Parathyroid adenoma (tissue), 2 donors: ENCODE data around the gene KRT1.

Experiments
- H2AFZ ChIP-seq: fragments of 300-600 bp; sonication (generic); one replicate; pipeline ENCODE4 v1.7.0; 2017; ENCODE audit warnings: antibody characterized with exemption, mild to moderate bottlenecking
- H3K27ac ChIP-seq: fragments of 300-600 bp; sonication (generic); one replicate; pipeline ENCODE4 v1.7.0; 2017
- H3K27me3 ChIP-seq: fragments of 300-600 bp; sonication (generic); one replicate; pipeline ENCODE4 v1.7.0; 2017; ENCODE audit warnings: low read length; ENCODE audit not compliant: control insufficient read depth, insufficient read depth
- H3K36me3 ChIP-seq: fragments of 300-600 bp; sonication (generic); one replicate; pipeline ENCODE4 v1.7.0; 2017; ENCODE audit warnings: low read length; ENCODE audit not compliant: control insufficient read depth, insufficient read depth
- H3K4me1 ChIP-seq: fragments of 300-600 bp; sonication (generic); one replicate; pipeline ENCODE4 v1.7.0; 2017; ENCODE audit warnings: control low read depth
- H3K4me2 ChIP-seq: fragments of 300-600 bp; sonication (generic); one replicate; pipeline ENCODE4 v1.7.0; 2017; ENCODE audit warnings: low read length
- H3K4me3 ChIP-seq: fragments of 300-600 bp; sonication (generic); one replicate; pipeline ENCODE4 v1.7.0; 2017; ENCODE audit warnings: low read depth, low read length
- H3K79me2 ChIP-seq: fragments of 300-600 bp; sonication (generic); one replicate; pipeline ENCODE4 v1.7.0; 2017; ENCODE audit warnings: control low read depth
- H3K9ac ChIP-seq: fragments of 300-600 bp; sonication (generic); one replicate; pipeline ENCODE4 v1.7.0; 2017; ENCODE audit warnings: mild to moderate bottlenecking
- H3K9me3 ChIP-seq: fragments of 300-600 bp; sonication (generic); one replicate; pipeline ENCODE4 v1.7.0; 2017; ENCODE audit warnings: low read length; ENCODE audit not compliant: control insufficient read depth
- CTCF ChIP-seq: fragments of 300-600 bp; sonication (generic); IDR thresholded peaks from one replicate; pipeline ENCODE4 v1.7.0; 2017; ENCODE audit warnings: antibody characterized with exemption, mild to moderate bottlenecking
- donor health status: primary hyperparathyroidism.

Gene KRT1

GRCh38 chr12:52655720-52656124 lies 24.5 kb downstream of the KRT1 start:
- TF ChIP-seq CTCF, result no peak
- no peak overlapping the region for H3K9ac ChIP-seq
- H2AFZ ChIP-seq, result no peak overlapping the region
- H3K9me3 ChIP-seq, result no peaks in the 10 kb centered on the region
- no peak overlapping the region for H3K4me2 ChIP-seq
- H3K4me1 ChIP-seq, result no peaks in the 10 kb centered on the region
- H3K36me3 ChIP-seq, result no peaks in the 10 kb centered on the region
- H3K27ac ChIP-seq, result no peak overlapping the region
- no peaks in the 10 kb centered on the region for H3K79me2 ChIP-seq
- H3K27me3 ChIP-seq, result no peaks in the 10 kb centered on the region
- H3K4me3 ChIP-seq, result no peak overlapping the region

- Histone ChIP-seq H2AFZ (no peak overlapping the region), H3K4me1 (no peaks in the 10 kb centered on the region), H3K27me3 (no peaks in the 10 kb centered on the region), H3K27ac (no peak overlapping the region), H3K36me3 (no peaks in the 10 kb centered on the region), H3K9ac (no peak overlapping the region), H3K4me2 (no peak overlapping the region), H3K79me2 (no peaks in the 10 kb centered on the region), H3K9me3 (no peaks in the 10 kb centered on the region), H3K4me3 (no peak overlapping the region)
- TF ChIP-seq CTCF, result no peak
Measured at GRCh38 chr12:52655251-52655650, 25.0 kb downstream of the KRT1 start.

GRCh38 chr12:52651726-52652261 lies 28.4 kb downstream of the KRT1 start, which contains the start of gene KRT2:
TSS of gene KRT2 (minus strand) at chr12:52652211. CDS start at chr12:52652142, 69 bp downstream.
- H3K27me3 ChIP-seq, result no peaks in the 10 kb centered on the region

GRCh38 chr12:52650520-52651081 lies 29.6 kb downstream of the KRT1 start:
- H3K79me2 ChIP-seq, result no peaks in the 10 kb centered on the region
- no peaks in the 10 kb centered on the region for H3K27me3 ChIP-seq
- H3K27ac ChIP-seq, result no peak overlapping the region
- H3K4me1 ChIP-seq, result no peaks in the 10 kb centered on the region
- H3K4me3 ChIP-seq, result no peak overlapping the region
- TF ChIP-seq CTCF, result no peak
- no peaks in the 10 kb centered on the region for H3K36me3 ChIP-seq
- H2AFZ ChIP-seq, result no peak overlapping the region
- no peak overlapping the region for H3K9ac ChIP-seq
- no peaks in the 10 kb centered on the region for H3K9me3 ChIP-seq
- no peak overlapping the region for H3K4me2 ChIP-seq

More at GRCh38 chr12:52651726-52652261, 28.4 kb downstream of the KRT1 start, which contains the start of gene KRT2:
- H2AFZ ChIP-seq, result no peak within 1 kb of the TSS
- H3K4me2 ChIP-seq, result no peak within 1 kb of the TSS
- H3K4me1 ChIP-seq, result no peaks in the 10 kb centered on the region
- H3K9ac ChIP-seq, result no peak within 1 kb of the TSS
- H3K79me2 ChIP-seq, result no peaks in the 10 kb centered on the region
- no peaks in the 10 kb centered on the region for H3K36me3 ChIP-seq
- no peak within 1 kb of the TSS for H3K27ac ChIP-seq
- TF ChIP-seq CTCF, result no peak
- H3K4me3 ChIP-seq, result no peak within 1 kb of the TSS
- H3K9me3 ChIP-seq, result no peaks in the 10 kb centered on the region

- no peaks in the 10 kb centered on the region for H3K9me3 ChIP-seq
- no peak overlapping the region for H3K9ac ChIP-seq
- no peaks in the 10 kb centered on the region for H3K36me3 ChIP-seq
- TF ChIP-seq CTCF, result no peak
- H3K4me3 ChIP-seq, result no peak overlapping the region
- H3K4me2 ChIP-seq, result no peak overlapping the region
- no peaks in the 10 kb centered on the region for H3K4me1 ChIP-seq
- no peaks in the 10 kb centered on the region for H3K27me3 ChIP-seq
- no peak overlapping the region for H2AFZ ChIP-seq
- no peak overlapping the region for H3K27ac ChIP-seq
- H3K79me2 ChIP-seq, result no peaks in the 10 kb centered on the region
Measured at GRCh38 chr12:52649066-52649465, 31.1 kb downstream of the KRT1 start.
